AG04449 (cell line): ENCODE measurements around the gene CHRDL2.

Source experiments
- CTCF ChIA-PET: fragments of 350-600 bp; formaldehyde crosslinking; extraction: SDS; loops from one replicate; lab custom pipeline; 2021; ENCODE audit warnings: antibody characterized with exemption; lab: Yijun Ruan, JAX
- POLR2A ChIA-PET: fragments of 400-600, 350-600 bp; formaldehyde crosslinking; extraction: SDS; loops from one replicate; lab custom pipeline; 2020; ENCODE audit warnings: antibody characterized with exemption, inconsistent platforms; lab: Yijun Ruan, JAX
- DNase-seq: peaks from one replicate; pipeline ENCODE4 v3.0.0-alpha.2; 2010; ENCODE audit warnings: low read depth, low spot score
- H3K4me3 ChIP-seq: 2 replicates; pipeline ENCODE4 v1.5.1; 2011; ENCODE audit warnings: low read depth, mild to moderate bottlenecking, control low read depth, low read length
- CTCF ChIP-seq: IDR thresholded peaks from one replicate; pipeline ENCODE4 v1.5.1; 2011; ENCODE audit warnings: mild to moderate bottlenecking, moderate library complexity, low read length, control low read depth, inconsistent platforms; ENCODE audit not compliant: insufficient read depth; ENCODE audit errors: missing control alignments

CHRDL2 gene

GRCh38 chr11:74730571-74731260 lies 510 bp downstream of the CHRDL2 start:
- no peak for TF ChIP-seq CTCF
- POLR2A ChIA-PET: no interaction called here
- peak overlapping the region; percentile 27 for H3K4me3 ChIP-seq
- CTCF ChIA-PET: interaction anchor here (2.2 to 12.6 kb wide), 3 partner anchors 9 to 27 kb away, joined by 5 to 305 read pairs (median 122); no protein-coding TSS in a partner anchor
- no peak for DNase-seq

- no peak overlapping the region for H3K4me3 ChIP-seq
- CTCF ChIA-PET: interaction anchor here (0.9 to 12.6 kb wide), 15 partner anchors 9 to 277 kb away, joined by 3 to 305 read pairs (median 5); no protein-coding TSS in a partner anchor
- POLR2A ChIA-PET: no interaction called here
- TF ChIP-seq CTCF: no peak
- no peak for DNase-seq
Measured at GRCh38 chr11:74729397-74729796, 1.8 kb downstream of the CHRDL2 start.

GRCh38 chr11:74726547-74727182 lies 4.6 kb downstream of the CHRDL2 start:
- peak; percentile 98 for TF ChIP-seq CTCF
- no peak overlapping the region for H3K4me3 ChIP-seq
- CTCF ChIA-PET: interaction anchor here (0.6 to 12.6 kb wide), 43 partner anchors 8 to 329 kb away, joined by 3 to 305 read pairs (median 5); partner anchors contain the start of gene POLD3
- no peak for DNase-seq
- POLR2A ChIA-PET: no interaction called here

- no peak for DNase-seq
- ChIA-PET CTCF (interaction anchor here (0.8 to 12.6 kb wide), 36 partner anchors 9 to 282 kb away, joined by 3 to 305 read pairs (median 8); partner anchors contain the start of gene POLD3), POLR2A (no interaction called here)
- no peak overlapping the region for H3K4me3 ChIP-seq
- no peak for TF ChIP-seq CTCF
Measured at GRCh38 chr11:74725701-74726100, 5.5 kb downstream of the CHRDL2 start.

- ChIA-PET CTCF (interaction anchor here (0.9 to 12.6 kb wide), 11 partner anchors 9 to 271 kb away, joined by 3 to 305 read pairs (median 16); no protein-coding TSS in a partner anchor), POLR2A (no interaction called here)
- H3K4me3 ChIP-seq: no peak overlapping the region
Measured at GRCh38 chr11:74723511-74723910, 7.7 kb downstream of the CHRDL2 start.

More at GRCh38 chr11:74723511-74723910, 7.7 kb downstream of the CHRDL2 start:
- no peak for DNase-seq
- no peak for TF ChIP-seq CTCF
